ENCODE results near the gene ARHGEF7.

DNA sequence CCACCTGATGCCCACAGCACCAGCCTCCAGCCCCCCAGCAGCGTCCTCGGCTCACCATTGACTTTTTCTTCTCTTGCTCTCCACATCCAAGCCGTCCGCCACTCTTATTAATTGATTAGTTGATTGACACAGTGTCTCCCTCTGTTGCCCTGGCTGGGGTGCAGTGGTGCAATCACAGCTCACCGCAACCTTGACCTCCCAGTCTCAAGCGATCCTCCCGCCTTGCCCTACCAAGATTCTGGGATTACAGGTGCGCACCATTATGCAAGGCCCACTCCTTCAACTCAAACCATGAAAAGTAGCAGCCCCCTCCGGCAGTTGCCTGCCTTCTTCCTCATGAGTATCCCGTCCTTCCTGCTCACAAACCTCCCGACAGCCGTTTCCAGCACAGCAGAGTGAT is 204.4 kb downstream of the ARHGEF7 start:
- no peak for TF ChIP-seq SUZ12 (IDR thresholded peaks at IDR 0.05; ENCODE audit: extremely low read depth, insufficient read depth, insufficient read length)
- TF ChIP-seq YY1 (IDR thresholded peaks at IDR 0.05; ENCODE audit: insufficient read depth, insufficient read length): no peak
